ENCODE measurements around the gene SFT2D1. TPM values are rescaled to one million over a fixed set of nuclear protein-coding genes. Genes with fewer than 3 reads are reported as not detected.

The SFT2D1 gene
- total RNA-seq, 1 donor from 2014 or later, result 19.3 TPM

GRCh38 chr6:166284640-166285039 is 57.7 kb downstream of the SFT2D1 start:
- DNase-seq, result no peak
- H3K4me1 ChIP-seq, result no peaks in the 10 kb centered on the region
- H3K27ac ChIP-seq (replicated peaks), result no peak overlapping the region
- no peaks in the 10 kb centered on the region for H3K9me3 ChIP-seq (replicated peaks)
- peaks cover 49% of the 10 kb centered on the region for H3K27me3 ChIP-seq (ENCODE audit: low read depth)
- TF ChIP-seq CTCF (IDR thresholded peaks at IDR 0.05; ENCODE audit: borderline replicate concordance), result no peak
- intact Hi-C loops (cut with micrococcal nuclease), result no loop called here
- H3K36me3 ChIP-seq, result no peaks in the 10 kb centered on the region
- no peak overlapping the region for H3K4me3 ChIP-seq

GRCh38 chr6:166282394-166283032 is 59.8 kb downstream of the SFT2D1 start:
- no peaks in the 10 kb centered on the region for H3K9me3 ChIP-seq (replicated peaks)
- H3K4me3 ChIP-seq, result no peak overlapping the region
- H3K27ac ChIP-seq (replicated peaks), result no peak overlapping the region
- no peak for TF ChIP-seq CTCF (IDR thresholded peaks at IDR 0.05; ENCODE audit: borderline replicate concordance)
- peaks cover 53% of the 10 kb centered on the region for H3K27me3 ChIP-seq (ENCODE audit: low read depth)
- no peaks in the 10 kb centered on the region for H3K4me1 ChIP-seq
- H3K36me3 ChIP-seq, result no peaks in the 10 kb centered on the region
- intact Hi-C loops (cut with micrococcal nuclease), result no loop called here
- DNase-seq, result no peak

GRCh38 chr6:166281104-166281503 is 61.2 kb downstream of the SFT2D1 start:
- intact Hi-C loops (cut with micrococcal nuclease), result no loop called here
- H3K27me3 ChIP-seq (ENCODE audit: low read depth), result peaks cover 67% of the 10 kb centered on the region

GRCh38 chr6:166279393-166279679 is 63.0 kb downstream of the SFT2D1 start:
- no peak for DNase-seq
- Histone ChIP-seq H3K27ac (replicated peaks) (no peak overlapping the region), H3K4me3 (no peak overlapping the region), H3K9me3 (replicated peaks) (no peaks in the 10 kb centered on the region), H3K4me1 (no peaks in the 10 kb centered on the region), H3K27me3 (ENCODE audit: low read depth) (peaks cover 76% of the 10 kb centered on the region), H3K36me3 (no peaks in the 10 kb centered on the region)
- TF ChIP-seq CTCF (IDR thresholded peaks at IDR 0.05; ENCODE audit: borderline replicate concordance), result no peak
- intact Hi-C loops (cut with micrococcal nuclease), result loop anchor here (5.0 kb wide), 1 partner anchor 123 kb away; no protein-coding TSS in a partner anchor

More at GRCh38 chr6:166281104-166281503, 61.2 kb downstream of the SFT2D1 start:
- no peak overlapping the region for H3K27ac ChIP-seq (replicated peaks)
- H3K9me3 ChIP-seq (replicated peaks), result no peaks in the 10 kb centered on the region
- H3K36me3 ChIP-seq, result no peaks in the 10 kb centered on the region
- H3K4me1 ChIP-seq, result no peaks in the 10 kb centered on the region
- no peak for TF ChIP-seq CTCF (IDR thresholded peaks at IDR 0.05; ENCODE audit: borderline replicate concordance)
- H3K4me3 ChIP-seq, result no peak overlapping the region
- no peak for DNase-seq

- H3K4me3 ChIP-seq, result no peak overlapping the region
- TF ChIP-seq CTCF (IDR thresholded peaks at IDR 0.05; ENCODE audit: borderline replicate concordance), result no peak
- H3K27me3 ChIP-seq (ENCODE audit: low read depth), result peaks cover 71% of the 10 kb centered on the region
- no peaks in the 10 kb centered on the region for H3K9me3 ChIP-seq (replicated peaks)
- intact Hi-C loops (cut with micrococcal nuclease), result loop anchor here (5.0 kb wide), 1 partner anchor 124 kb away; no protein-coding TSS in a partner anchor
- DNase-seq, result no peak
- H3K27ac ChIP-seq (replicated peaks), result no peak overlapping the region
- no peaks in the 10 kb centered on the region for H3K36me3 ChIP-seq
- no peaks in the 10 kb centered on the region for H3K4me1 ChIP-seq
Measured at GRCh38 chr6:166278579-166279392, 63.6 kb downstream of the SFT2D1 start.

All from left ventricle myocardium inferior (tissue), 1 donor.